Tibial nerve (tissue), 3 donors: Measurements from ENCODE around the gene SNRPE.

Experiments used
- POLR2A ChIP-seq, 2 donors: fragments of 450-650 bp; IDR thresholded peaks; one replicate each; pipeline ENCODE4 v1.6.1; 2017; ENCODE audit warnings: antibody characterized with exemption in 2 of 2, mild to moderate bottlenecking in 2 of 2, moderate library complexity in 2 of 2
- TF ChIP-seq, protein P1 (sequence below), 5 experiments: fragments of 200-600 bp in 3 of 5; fragments of 450-650 bp in 2 of 5; sonication (generic) in 3 of 5; IDR thresholded peaks; one replicate each; pipeline ENCODE4 v1.5.1; 2016 to 2019; ENCODE audit warnings: antibody characterized with exemption in 5 of 5, mild to moderate bottlenecking in 3 of 5, moderate library complexity in 2 of 5

DNA sequence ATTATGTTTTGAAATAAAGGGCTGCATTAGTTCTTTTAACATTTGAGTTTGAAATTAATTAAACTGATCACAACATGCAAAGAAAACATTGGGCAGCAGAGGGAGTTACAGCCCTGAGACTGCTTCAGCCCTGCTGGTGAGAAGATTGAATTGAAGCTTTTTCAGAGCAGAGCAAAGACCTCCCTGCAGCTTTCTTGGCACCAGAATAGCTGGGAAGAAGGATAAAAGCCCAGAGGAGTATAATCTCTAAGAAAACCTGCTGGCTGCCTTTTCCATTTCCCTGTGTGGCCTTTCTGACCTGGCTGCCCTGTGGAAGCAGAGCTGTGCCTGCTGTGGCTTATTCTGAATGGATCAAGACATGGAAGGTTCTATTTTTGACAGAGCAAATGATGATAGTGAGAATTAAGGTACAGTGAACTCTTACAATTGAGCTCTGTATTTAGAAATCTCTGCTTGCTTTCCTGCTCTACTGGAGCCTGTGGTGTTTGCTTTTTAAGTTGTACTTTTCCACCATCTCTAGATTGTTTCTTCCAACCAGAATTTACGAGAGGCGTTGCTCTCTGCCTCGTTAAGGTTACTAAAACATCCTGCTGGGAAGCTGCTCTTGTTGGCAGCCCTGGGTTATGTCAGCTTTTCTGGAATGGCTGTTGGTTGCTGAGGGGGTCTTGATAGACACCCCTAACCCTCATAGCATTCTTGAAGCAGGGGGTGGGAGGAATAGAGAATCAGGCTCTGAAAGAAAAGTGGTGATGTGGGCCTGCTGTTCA, 9.9 kb downstream of the SNRPE start:
- no peak for TF ChIP-seq POLR2A (IDR thresholded peaks at IDR 0.05)
- TF ChIP-seq, protein P1, sequence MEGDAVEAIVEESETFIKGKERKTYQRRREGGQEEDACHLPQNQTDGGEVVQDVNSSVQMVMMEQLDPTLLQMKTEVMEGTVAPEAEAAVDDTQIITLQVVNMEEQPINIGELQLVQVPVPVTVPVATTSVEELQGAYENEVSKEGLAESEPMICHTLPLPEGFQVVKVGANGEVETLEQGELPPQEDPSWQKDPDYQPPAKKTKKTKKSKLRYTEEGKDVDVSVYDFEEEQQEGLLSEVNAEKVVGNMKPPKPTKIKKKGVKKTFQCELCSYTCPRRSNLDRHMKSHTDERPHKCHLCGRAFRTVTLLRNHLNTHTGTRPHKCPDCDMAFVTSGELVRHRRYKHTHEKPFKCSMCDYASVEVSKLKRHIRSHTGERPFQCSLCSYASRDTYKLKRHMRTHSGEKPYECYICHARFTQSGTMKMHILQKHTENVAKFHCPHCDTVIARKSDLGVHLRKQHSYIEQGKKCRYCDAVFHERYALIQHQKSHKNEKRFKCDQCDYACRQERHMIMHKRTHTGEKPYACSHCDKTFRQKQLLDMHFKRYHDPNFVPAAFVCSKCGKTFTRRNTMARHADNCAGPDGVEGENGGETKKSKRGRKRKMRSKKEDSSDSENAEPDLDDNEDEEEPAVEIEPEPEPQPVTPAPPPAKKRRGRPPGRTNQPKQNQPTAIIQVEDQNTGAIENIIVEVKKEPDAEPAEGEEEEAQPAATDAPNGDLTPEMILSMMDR (IDR thresholded peaks at IDR 0.05), result peak; percentile 61 to 96 (median 80)
